CD4-positive, alpha-beta T cell treated with Interleukin-10 for 1 hour (primary cell): ENCODE results near the gene MGST2.

Experiments
- DNase-seq: peaks from one replicate; pipeline ENCODE4 v3.0.0-alpha.2; 2020

MGST2 gene

DNA sequence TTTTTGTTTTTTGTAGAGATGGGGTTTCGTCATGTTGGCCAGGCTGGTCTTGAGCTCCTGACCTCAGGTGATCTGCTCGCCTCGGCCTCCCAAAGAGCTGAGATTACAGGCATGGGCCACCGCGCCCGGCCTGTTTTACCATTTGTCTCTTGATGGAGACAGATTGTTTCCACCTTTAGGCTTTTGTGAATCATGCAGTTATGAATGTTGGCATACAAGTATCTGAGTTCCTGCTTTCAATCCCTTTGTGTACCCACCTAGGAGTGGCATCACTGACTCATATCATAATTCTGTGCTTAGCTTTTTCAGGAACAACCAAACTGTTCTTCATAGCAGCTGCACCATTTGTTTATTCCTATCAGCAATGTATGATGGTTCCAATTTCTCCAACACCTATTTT, 20.2 kb upstream of the MGST2 start:
- DNase-seq = no peak

DNA sequence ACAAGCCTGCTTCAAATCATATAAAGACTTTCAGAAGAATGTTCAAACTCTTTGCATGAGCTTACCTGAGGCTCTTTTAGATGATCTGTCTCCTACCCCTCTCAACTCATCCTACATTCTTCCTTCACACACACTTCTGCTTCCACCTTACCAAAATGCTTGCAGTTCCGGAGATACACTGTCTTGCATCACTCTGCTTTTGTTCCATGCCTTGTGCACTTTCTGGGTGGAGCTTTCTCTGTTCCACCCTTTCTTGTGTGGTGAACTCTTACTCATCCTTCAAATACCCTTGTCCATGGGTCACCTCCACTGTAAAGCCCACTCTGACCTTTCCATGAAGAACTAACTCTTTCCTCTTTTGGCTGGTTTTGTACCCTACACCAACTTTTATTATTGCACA, 18.4 kb upstream of the MGST2 start:
- no peak for DNase-seq

DNA sequence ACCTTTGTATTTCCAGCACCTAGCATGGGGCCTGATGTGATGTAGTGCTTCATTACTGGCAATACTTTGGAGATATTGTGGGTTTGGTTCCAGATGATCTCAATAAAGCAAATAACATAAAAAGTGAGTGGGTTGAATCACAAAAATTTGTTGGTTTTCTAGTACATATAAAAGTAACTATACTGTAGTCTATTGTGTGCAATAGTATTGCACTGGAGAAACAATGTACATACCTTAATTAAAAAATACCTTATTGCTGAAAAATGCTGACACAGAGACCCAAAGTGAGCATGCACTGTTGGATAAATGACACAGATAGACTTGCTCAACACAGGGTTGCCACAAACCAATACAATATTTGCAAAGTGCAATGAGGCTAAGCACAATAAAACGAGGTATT, 17.7 kb upstream of the MGST2 start:
- DNase-seq = no peak

DNA sequence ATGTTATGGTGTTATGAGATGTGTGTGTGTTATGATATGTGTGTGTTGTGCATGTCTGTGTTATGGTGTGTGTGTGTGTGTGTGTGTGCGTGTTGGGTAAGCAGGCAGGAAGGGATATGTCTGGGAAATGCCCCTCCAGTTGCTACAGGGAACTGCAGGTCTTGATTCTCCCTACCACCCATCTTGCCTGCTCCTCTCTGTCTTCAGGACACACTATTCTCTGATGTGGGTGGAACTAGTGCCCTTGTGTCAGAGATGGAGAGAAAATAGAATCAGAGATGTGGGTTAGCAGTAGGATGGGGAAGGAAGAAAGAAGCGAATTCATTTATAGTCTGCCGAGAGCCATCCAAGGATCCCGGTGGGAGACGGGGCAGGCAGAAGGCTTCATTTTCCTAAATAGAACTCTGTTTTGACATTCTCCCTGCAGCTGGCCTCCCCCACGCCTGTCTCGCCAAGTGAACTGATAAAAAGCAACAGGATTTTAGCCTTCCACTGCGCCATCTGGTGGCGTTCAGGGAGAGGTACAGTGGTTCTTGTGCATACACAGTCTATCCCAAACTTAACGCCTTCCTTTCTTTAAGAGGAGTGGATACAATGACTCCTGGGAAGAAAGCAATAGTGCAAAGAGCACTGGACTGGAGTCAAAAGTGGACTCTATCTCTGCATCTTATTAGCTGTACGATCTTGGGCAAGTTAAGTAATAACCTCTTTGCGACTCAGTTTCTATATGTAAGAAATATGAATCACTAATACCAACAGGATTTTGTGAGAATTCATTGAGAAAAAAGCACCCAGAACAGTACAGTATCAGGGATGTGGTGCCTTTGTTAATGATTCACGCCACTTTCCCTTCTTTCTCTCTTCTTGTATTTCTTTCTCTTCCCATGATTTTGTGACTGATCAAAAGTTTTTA, 14.1 kb upstream of the MGST2 start:
- DNase-seq = peak; percentile 67

DNA sequence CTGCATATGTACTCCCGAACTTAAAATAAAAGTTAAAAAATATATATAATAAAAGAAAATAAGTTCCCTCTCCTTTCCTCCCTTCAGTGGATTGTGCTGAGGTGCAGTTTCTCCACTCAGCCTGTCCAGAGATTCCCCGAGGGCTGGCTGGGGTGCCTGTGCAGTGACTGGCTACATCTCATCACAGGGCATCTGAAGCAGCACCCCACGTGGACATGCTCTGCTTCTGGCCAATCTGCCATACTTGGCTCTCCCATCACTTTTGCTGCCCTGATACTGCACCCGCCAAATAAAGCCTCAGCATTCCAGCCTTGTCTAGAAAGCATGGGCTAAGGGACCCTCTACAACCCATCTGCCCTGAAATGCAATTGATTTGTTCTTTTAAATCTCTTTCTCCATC, 11.1 kb upstream of the MGST2 start:
- DNase-seq = no peak

DNA sequence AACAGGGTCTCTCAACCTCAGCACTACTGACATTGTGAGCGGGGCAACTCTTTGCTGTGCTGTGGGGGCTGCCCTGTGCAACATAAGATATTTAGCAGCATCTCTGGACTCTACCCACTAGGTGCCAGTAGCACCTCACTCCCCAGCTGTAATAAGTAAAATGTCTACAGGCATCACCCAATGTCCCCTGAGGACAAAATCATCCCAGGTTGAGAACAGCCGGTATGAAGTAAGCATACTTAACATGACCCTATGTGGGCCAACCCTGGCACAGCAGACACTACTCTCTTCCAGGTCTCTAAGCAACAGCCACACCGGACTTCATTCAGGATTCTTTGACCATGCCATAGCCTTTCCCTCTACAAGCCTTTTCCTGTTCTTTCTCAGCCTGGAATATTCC, 10.5 kb upstream of the MGST2 start:
- DNase-seq = no peak

DNA sequence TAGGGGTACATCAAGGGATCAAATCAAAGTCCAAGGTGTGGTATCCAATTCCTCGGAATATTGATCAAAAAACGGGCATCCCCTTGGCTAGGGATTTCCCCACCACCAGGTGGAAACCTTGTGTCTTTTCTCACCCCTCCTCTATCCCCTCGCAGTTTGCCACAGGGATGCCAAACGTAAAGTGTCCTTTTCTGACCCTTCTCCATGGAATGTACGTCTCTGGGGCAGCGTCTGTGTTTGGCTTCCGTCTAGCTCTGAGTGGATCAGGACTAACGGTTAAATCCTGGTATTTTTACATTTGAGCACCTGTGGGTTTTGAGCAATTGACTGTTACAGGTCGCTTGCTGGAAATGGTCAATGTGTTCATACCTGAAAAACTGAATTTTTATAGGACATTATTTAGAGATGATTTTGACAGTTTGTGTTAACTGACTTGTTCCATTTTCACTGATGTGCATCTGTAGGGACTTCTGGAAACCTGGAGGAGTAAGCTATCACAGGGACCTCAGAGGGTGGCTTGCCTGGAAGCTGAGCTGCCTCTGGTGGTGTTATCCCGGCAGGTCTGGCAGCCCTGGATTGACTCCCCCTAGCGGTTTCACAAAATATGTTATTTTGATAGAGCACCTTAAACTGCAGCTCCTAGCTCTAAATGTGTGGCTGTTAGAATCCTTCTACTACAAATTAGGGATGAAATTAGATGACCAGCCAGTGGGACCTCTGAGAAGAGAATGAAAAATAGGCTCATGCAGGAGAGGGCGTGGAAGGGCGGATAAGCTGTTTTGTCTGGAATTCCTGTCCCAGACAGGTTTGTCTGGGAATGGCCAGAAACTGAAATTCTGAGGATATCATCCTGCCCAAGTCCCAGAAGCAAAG, 8.8 kb upstream of the MGST2 start:
- peak; percentile 67 for DNase-seq

DNA sequence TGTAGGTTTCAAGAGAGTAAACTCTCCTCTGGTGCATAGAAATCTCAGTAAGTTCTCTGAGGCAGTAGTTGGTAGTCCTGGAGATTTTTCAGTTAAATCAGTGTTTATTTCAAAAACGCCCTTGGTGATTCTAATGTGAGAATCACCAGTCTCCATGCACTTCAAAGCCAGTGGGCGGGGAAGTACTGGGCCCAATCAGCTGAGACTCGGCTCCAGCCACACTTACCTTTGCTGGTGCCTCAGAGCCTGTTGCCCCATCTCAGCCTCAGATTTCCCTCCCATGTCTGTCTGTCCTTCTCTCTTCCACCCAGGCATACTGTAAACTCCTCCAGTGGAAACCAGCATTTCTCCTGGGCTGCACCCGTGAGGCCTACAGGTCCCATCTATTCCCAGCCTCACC, 7.4 kb upstream of the MGST2 start:
- no peak for DNase-seq

DNA sequence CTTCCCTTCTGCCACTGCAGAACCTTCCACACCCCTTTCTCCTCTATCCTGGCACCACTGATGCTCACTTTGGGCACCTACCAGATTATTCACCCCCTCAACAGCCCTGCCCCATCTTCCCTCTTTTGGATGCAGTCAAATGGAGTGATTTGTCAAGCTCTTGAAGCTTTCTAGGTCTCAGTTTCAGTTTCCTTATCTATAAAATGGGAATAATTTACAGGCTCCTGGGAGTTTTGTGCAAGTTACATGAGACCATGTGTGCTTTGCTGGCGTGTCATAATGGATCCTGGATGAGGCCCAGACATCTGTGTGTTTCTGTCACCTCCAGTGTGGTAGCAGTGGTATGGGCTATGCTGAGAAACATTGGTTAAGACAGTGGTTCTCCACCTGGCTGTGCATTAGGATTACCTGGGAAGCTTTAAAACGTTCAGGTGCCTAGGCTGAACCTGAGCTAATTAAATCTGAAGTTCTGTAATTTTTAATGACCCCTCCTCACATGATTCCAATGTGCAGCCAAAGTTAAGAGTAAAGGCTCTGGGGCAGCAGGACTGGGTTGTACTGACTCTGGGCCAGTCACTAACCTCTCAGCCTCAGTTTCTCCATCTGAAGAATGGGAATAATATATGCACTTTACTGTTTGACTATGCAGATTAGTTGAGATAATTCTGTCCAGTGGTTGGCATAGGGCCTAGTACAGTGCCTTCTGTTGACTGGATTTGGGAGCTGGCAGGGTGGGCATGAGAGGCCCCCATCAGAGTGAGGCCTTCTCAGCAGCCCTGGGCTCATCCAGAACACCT, 6.8 kb upstream of the MGST2 start:
- no peak for DNase-seq

DNA sequence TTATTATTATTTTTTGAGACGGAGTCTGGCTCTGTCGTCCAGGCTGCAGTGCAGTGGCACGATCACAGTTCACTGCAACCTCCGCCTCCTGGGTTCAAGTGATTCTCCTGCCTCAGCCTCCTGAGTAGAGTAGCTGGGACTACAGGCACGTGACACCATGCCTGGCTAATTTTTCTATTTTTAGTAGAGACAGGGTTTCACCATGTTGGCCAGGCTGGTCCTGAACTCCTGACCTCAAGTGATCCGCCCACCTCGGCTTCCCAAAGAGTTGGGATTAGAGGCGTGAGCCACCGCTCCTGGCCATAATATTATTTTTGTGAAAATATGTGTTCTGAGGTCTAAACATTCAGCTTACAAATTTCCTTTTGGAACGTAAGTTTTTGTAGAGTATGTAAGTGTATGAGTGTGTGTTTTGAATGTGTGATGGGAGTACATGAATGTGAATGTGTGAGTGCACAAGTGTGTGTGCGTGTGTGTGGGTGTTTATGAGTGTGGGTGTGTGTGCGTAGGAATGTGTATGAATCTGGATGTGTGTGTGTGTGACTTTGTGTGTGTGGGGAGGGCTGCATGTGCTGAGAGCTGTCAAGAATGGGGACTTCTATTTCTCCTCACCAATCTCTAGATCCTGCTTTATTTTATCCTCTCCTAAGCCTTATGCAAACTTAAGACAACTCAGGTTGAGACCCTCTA, 5.7 kb upstream of the MGST2 start:
- no peak for DNase-seq

DNA sequence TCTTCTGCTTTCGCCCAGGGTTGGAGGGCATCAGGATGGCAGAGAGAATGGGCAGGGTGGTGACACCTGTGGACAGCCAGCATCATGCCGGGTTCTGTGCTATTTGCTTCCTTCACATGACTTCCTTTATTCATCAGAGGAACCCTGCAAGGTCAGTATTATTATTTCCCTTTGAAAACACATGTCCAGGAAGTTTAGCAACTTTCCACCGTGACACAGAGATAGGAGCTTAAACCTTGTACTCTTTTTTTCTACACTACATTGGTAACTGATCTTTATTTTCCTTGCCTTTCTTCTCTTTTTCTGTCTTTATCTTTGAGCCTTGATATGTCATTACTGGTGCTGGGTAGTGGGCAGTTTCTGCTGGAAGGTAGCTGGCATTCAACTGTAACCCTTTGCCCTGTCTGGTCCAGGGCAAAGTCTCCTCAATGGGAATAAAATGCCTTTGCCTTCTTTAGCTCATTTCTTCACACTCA, 5.0 kb upstream of the MGST2 start:
- DNase-seq = no peak

DNA sequence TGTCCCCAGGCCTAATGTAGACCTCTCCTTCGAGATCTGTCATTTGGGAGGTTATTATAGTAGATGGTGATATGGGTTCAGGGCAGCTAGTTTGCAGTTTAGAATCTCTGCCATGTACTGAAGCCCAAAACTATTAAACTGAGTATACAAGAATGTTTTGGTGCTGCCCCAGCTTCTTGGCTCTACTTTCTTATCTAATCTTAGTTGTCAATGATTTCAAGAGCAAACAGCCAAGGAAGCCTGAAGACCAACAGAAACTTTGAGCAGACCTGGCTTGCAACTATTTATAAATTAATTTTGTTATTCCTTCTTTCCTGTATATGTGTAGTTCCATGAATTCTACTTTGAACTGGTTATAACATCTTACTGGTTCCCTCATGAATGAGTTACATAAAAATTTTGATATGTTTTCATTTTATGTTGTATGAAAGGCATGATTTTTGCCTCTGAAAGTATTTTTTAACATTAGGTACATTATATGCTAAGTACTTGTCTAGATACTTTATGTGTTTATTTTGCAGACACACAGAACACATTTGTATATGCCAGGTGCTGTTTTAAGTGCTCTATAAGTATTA, 2.0 kb upstream of the MGST2 start:
- no peak for DNase-seq

DNA sequence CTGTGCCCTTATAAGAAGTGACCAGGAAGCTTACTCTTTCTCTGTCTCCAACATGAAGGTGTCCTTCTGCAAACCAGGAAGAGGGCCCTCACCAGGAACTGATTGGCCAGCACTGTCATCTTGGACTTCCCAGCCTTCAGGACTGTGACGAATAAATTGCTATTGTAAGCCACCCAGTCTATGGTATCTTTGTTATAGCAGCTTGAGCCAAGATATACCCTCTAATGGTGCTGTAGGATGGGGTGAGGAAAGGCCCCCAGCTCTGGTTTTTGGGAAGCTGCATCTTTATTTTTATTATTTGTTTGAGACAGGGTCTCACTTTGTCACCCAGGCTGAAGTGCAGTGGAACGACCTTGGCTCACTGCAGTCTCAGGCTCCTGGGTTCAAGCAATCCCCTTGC, 1.2 kb upstream of the MGST2 start:
- DNase-seq = no peak

DNA sequence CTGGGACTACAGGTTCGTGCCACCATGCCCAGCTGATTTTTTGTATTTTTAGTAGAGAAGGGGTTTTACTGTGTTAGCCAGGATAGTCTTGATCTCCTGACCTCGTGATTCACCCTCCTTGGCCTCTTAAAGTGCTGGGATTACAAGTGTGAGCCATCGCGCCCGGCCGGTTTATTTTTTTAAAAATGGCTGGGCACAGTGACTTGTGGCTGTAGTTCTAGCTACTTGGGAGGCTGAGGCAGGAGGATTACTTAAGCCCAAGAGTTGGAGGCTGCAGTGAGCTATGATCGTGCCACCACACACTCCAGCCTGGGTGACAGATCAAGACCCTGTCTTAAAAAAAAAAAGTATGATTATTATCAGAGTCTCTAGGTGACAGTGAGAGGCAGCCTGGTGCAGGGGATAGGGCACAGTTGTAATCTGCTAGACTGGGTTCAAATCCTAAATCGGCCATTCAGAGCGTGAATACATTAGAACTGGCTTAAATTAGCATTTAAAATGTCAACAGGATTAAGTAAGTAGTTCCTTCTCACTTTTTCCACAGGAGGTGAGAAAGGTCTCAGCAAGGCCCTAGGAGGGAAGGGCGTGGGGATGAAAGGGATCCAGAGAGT, 435 bp upstream of the MGST2 start:
- no peak for DNase-seq

DNA sequence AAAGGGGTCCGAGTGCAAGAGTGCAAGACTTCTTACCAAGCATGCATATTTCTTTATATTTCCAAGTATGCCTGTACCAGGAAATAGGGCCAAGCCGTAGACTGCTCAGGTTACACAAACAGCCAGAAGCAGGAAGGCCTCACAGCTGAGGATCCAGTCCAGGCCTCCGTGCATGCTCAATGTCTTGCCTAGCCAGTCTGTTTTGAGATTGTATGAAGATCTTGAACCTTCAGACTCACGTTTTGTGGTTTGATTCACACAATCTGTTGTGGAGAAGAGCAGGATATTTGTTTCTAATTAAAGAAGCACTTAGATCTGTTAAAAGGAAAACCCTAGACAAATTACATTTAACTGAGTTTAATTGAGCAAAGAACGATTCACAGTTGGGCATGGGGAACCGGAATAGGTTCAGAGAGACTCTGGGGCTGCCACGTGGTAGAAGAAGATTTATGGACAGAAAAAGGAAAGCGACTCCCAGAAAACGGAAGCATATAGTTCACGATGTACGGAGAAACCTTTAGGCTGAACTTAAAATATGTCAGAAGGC, 1.2 kb downstream of the MGST2 start:
- DNase-seq = no peak

DNA sequence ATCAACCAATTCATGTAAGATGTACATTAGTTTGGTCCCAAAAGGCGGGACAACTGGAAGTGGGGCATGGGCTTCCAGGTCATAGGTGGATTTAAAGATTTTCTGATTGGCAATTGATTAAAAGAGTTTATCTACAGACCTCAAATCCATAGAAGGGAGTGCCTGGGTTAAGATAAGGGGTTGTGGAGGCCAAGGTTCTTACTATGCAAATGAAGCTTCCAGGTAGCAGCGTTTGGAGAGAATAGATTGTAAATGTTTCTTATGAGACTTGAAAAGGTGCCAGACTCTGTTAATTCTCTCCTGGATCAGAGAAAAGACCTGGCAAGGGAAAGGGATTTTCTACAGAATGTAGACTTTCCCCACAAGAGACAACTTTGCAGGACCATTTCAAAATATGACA, 2.4 kb downstream of the MGST2 start:
- DNase-seq = no peak

DNA sequence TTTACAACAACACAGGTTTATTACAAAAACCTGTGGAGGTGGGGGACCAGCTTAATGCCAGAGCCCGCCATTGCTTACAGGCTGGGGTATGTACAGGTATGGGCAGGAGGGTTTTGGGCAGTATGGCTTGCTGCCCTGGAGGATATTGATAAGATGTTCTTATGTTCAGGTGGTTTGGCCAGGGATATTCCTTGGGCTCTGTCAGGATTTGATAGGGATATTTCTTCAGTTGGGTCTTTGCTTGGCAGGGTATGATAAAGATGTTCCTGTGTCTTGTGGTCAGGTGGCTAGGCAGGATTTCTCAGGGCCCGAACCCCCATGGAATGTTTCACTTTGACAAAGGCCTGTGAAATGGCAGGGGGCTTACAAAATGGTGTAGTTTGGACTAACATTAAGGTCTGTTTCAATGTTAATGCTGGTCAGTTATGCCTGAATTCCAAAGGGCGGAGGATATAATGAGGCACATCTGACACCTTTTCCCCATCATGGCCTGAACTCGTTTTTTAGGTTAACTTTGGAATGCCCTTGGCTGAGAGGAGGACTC, 3.1 kb downstream of the MGST2 start:
- no peak for DNase-seq

DNA sequence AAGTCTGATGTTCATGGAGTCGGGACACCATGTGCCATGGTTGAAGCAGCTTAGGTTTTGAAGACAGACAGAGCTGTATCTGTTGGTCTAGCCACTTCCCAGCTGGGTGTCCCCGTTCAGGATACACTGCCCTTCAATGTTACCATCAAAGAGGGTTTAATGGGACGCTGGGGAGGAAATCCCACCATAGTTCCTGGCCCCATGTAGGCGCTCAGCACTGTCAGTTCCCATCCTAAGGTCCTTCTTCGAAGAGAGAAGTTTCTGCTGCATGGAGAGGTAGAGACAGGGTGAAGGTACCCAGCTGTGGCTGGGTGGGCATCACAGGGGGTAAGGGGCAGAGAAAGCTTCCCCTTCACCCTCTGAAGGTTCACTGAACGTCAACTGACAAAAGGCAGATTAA, 3.7 kb downstream of the MGST2 start:
- no peak for DNase-seq

DNA sequence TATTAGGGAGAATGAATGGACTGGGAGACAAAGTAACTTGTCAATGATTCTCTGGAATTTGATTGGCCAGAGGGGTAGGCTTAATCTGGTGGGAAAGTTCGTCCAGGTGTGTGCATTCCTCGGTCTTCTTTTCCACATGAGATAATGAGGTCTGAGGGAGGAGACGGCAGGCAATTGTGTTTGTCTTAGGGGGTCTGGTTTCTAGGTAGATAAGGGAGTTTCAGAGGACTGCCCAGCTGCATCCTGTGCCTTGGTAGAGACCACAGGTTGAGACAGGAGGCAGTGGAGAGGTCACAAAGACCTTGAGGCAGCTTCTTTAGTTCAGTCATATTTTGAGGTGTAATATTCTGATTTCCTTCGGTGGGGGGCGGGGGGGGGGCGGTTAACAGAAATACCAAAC, 4.3 kb downstream of the MGST2 start:
- no peak for DNase-seq

DNA sequence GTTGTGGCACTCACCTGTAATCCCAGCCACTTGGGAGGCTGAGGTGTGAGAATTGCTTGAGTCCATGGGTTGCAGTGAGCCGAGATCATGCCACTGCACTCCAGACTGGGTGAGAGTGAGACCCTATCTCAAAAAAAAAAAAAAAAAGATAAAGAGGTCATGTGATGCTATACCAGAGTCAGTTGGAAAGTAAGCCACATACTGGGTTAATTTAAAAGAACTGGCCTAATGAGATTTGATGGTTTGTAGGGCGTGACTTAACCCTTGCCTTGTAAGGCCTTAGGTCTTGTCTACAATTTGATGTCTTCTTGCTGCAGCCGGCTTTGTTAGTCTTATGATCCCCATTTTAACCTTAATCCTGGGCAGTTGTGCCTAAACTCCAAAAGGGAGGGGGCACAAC, 5.2 kb downstream of the MGST2 start:
- no peak for DNase-seq

DNA sequence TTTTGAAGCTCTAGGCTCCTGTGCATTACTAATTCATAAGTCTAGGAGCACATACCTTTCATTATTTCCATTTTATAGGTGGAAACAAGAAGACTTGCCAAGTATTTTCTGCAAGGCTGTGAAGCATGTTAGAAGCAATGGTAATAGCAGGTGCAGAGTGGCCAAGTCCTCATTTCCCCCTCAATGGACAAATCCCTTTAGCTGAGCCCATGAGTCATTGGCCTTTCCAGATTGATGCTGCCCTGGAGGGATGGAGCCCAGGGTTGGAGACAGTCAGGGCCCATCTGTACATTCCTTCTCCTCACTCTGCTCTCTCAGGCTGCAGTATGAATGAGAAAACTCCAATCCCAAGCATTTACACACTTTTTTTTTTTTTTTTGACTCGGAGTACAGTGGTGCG, 6.6 kb downstream of the MGST2 start:
- no peak for DNase-seq
